Hematopoietic multipotent progenitor cell (in vitro differentiated cells): ENCODE results near the gene TRNAU1AP. TPM values are rescaled to one million over a fixed set of nuclear protein-coding genes. Genes with fewer than 3 reads are reported as not detected.
A peak's percentile ranks its signal among the peaks of the same experiment; 100 is the strongest.

Experiments used
- DNase-seq, 3 donors: peaks; one replicate each; pipeline ENCODE4 v3.0.0-alpha.2; 2011 to 2015; ENCODE audit warnings: low read depth in 2 of 3, low spot score in 2 of 3
- small RNA-seq: library from RNA; depleted of rRNA; stranded (forward); fragments of <200 nt; gene quantifications from one replicate; pipeline ENCODE3, GENCODE V24; 2012
- total RNA-seq: library from RNA; depleted of rRNA; stranded (reverse); fragments of >200 nt; gene quantifications from one replicate; pipeline ENCODE4 v1.2.3, GENCODE V29; 2012

The TRNAU1AP gene
- total RNA-seq, 1 donor: 20.2 TPM

- peak in 2 of 3 donors; percentile 49 to 69 for DNase-seq
Observed at GRCh38 chr1:28602536-28603439, 49.9 kb downstream of the TRNAU1AP start.

GRCh38 chr1:28604411-28604810 lies 51.5 kb downstream of the TRNAU1AP start:
- no peak for DNase-seq

- no peak for DNase-seq
Observed at GRCh38 chr1:28604962-28605361, 52.1 kb downstream of the TRNAU1AP start.

- no peak for DNase-seq
Observed at GRCh38 chr1:28606771-28607170, 53.9 kb downstream of the TRNAU1AP start.

- DNase-seq: no peak
Observed at GRCh38 chr1:28613175-28613574, 60.3 kb downstream of the TRNAU1AP start.

Small RNA genes within 50 kb of the gene (small RNA-seq; reads per million reads assigned to genes)
- gene SNORA16A (not detected), gene SNORA44 (not detected), gene SNORA61 (not detected), gene SNORA73A (not detected), gene SNORA73B (4,905 reads per million, percentile 100 among the genes with 10 or more reads in this experiment), gene SNORD99 (734 reads per million, percentile 99 among the genes with 10 or more reads in this experiment)

Other genes starting within 250 kb of the TRNAU1AP start
- 21.3 TPM for gene MED18, start 224.0 kb upstream of the TRNAU1AP start, total RNA-seq
- gene PHACTR4, start 183.3 kb upstream of the TRNAU1AP start, total RNA-seq: 30.7 TPM
- gene RCC1, start 47.0 kb upstream of the TRNAU1AP start, total RNA-seq: 56.0 TPM
- gene RAB42, start 39.2 kb downstream of the TRNAU1AP start, total RNA-seq: 1.6 TPM
- 14.0 TPM for gene TAF12, start 90.0 kb downstream of the TRNAU1AP start, total RNA-seq
- under 0.01 TPM for gene RNU11, start 95.5 kb downstream of the TRNAU1AP start, total RNA-seq
- 12.7 TPM for gene GMEB1, start 115.7 kb downstream of the TRNAU1AP start, total RNA-seq
- gene YTHDF2, start 183.9 kb downstream of the TRNAU1AP start, total RNA-seq: 69.5 TPM